Endodermal cell (in vitro differentiated cells): Measurements from ENCODE around the gene LANCL2. TPM values are rescaled to one million over a fixed set of nuclear protein-coding genes. Genes with fewer than 3 reads are reported as not detected.
"Not testable (repeated sequence)": the region's sequence is repeated elsewhere in the genome, so short reads cannot be mapped to it uniquely, and the experiment has no call there.

Source experiments
- DNase-seq: peaks from one replicate; pipeline ENCODE4 v3.0.0-alpha.2; 2017
- H3K27ac ChIP-seq: 2 replicates; pipeline ENCODE4 v1.5.1; 2013; ENCODE audit warnings: mild to moderate bottlenecking, low read depth, low read length, moderate library complexity
- H3K27me3 ChIP-seq: 2 replicates; pipeline ENCODE4 v1.6.1; 2013; ENCODE audit warnings: mild to moderate bottlenecking, low read length, moderate library complexity; ENCODE audit not compliant: insufficient read depth, control insufficient read depth, poor library complexity, severe bottlenecking
- H3K36me3 ChIP-seq: 2 replicates; pipeline ENCODE4 v1.7.0; 2013; ENCODE audit warnings: mild to moderate bottlenecking, low read length, moderate library complexity; ENCODE audit not compliant: control insufficient read depth, insufficient read depth
- H3K4me1 ChIP-seq: one replicate; pipeline ENCODE4 v1.7.0; 2013; ENCODE audit warnings: low read length; ENCODE audit not compliant: control insufficient read depth, insufficient read depth
- H3K4me3 ChIP-seq: 2 replicates; pipeline ENCODE4 v1.5.1; 2013; ENCODE audit warnings: mild to moderate bottlenecking, low read length, moderate library complexity
- H3K9ac ChIP-seq: 2 replicates; pipeline ENCODE4 v1.6.1; 2013; ENCODE audit warnings: mild to moderate bottlenecking, low read length, moderate library complexity; ENCODE audit not compliant: poor library complexity, severe bottlenecking; ENCODE audit errors: extremely low read depth
- H3K9me3 ChIP-seq: 2 replicates; pipeline ENCODE4 v1.6.1; 2013; ENCODE audit warnings: mild to moderate bottlenecking, low read length, moderate library complexity; ENCODE audit not compliant: control insufficient read depth
- H3K27ac Mint-ChIP-seq: 2 replicates; pipeline ENCODE4 v1.8.0; 2020; ENCODE audit warnings: mixed read lengths
- H3K27me3 Mint-ChIP-seq: 2 replicates; pipeline ENCODE4 v1.8.0; 2021; ENCODE audit warnings: mild to moderate bottlenecking, mixed read lengths; ENCODE audit not compliant: insufficient read depth
- H3K36me3 Mint-ChIP-seq: 2 replicates; pipeline ENCODE4 v1.8.0; 2020; ENCODE audit warnings: low read depth, mixed read lengths
- H3K4me1 Mint-ChIP-seq: 2 replicates; pipeline ENCODE4 v1.8.0; 2020; ENCODE audit warnings: mixed read lengths
- H3K4me3 Mint-ChIP-seq: 2 replicates; pipeline ENCODE4 v1.8.0; 2020; ENCODE audit warnings: mild to moderate bottlenecking, moderate library complexity, mixed read lengths
- H3K9me3 Mint-ChIP-seq: 2 replicates; pipeline ENCODE4 v1.8.0; 2020; ENCODE audit warnings: mild to moderate bottlenecking, mixed read lengths
- WGBS, 2 experiments: methylation state at CpG; one replicate each; pipeline versions ENCODE4 v1.1.5 to v1.1.7; 2013; ENCODE audit warnings: missing lambda C conversion rate in 2 of 2, mixed read lengths in 1 of 2; ENCODE audit not compliant: insufficient coverage in 1 of 2, insufficient read length in 1 of 2; 5-methylcytosine and 5-hydroxymethylcytosine counted together
- total RNA-seq, 2 donors: library from RNA; stranded (reverse); fragmentation: NEBNext Ultra II Directional in 1 of 2; extraction: Animal tissue kit (Norgen Biotek cat#: 25700) in 1 of 2; gene quantifications; 2 replicates in 1 of 2; 3 replicates in 1 of 2; pipeline ENCODE4 v1.2.1, GENCODE V29; 2021
- TF ChIP-seq, protein P1 (sequence below): fragments of 200-600 bp; sonication (generic); conservative IDR thresholded peaks from 2 replicates; pipeline ENCODE4 v1.5.0; 2021; ENCODE audit warnings: antibody characterized with exemption, mild to moderate bottlenecking

LANCL2 gene
- total RNA-seq, 2 donors from 2014 or later = 9.4 to 17.7 TPM

DNA sequence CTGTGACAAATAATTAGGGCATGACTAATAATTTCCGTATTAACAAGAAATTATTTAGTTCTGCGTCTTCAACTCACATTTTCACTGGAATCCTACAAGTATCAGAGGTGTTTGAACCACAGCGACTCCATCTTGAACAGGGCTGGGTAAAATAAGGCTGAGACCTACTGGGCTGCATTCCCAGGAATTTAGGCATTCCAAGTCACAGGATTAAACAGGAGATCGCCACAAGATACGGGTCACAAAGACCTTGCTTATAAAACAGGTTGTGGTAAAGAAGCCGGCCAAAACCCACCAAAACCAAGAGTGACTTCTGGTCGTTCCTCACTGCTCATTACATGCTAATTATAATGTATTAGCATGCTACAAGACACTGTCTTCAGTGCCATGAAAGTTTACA is 14.9 kb upstream of the LANCL2 start:
- no peaks in the 10 kb centered on the region for H3K27me3 ChIP-seq

DNA sequence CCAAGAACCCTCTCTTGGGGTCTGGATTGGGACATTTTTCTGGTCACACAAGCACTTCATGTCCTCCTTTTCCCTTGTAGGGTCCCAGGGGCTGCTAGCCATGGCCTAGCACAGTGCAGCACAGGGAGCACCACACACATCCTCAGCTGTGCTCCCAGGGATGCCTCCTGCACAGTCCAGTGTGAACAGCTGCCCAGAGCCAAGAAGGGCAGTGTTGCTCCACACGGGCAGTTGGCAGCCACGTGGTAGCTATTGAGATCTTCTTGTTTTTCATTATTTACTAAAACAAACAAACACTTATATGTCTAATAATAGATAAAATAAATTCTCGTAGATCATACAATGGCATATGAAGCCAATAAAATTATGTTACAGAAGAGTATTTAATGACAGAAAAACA is 13.9 kb upstream of the LANCL2 start:
- Mint-ChIP-seq H3K27ac (no peak overlapping the region), H3K36me3 (no peaks in the 10 kb centered on the region), H3K9me3 (no peaks in the 10 kb centered on the region), H3K4me1 (peaks cover 5% of the 10 kb centered on the region), H3K4me3 (no peak overlapping the region), H3K27me3 (no peaks in the 10 kb centered on the region)
- Histone ChIP-seq H3K27ac (no peak overlapping the region), H3K9me3 (no peaks in the 10 kb centered on the region), H3K27me3 (no peaks in the 10 kb centered on the region), H3K4me3 (no peak overlapping the region), H3K36me3 (no peaks in the 10 kb centered on the region), H3K9ac (no peak overlapping the region), H3K4me1 (no peaks in the 10 kb centered on the region)
- WGBS, 2 experiments = 88% methylated on average over 2 of the region's 3 CpGs; no CpG with 5 or more reads in 1 of the 2 experiments
- no peak for DNase-seq
- TF ChIP-seq, protein P1, sequence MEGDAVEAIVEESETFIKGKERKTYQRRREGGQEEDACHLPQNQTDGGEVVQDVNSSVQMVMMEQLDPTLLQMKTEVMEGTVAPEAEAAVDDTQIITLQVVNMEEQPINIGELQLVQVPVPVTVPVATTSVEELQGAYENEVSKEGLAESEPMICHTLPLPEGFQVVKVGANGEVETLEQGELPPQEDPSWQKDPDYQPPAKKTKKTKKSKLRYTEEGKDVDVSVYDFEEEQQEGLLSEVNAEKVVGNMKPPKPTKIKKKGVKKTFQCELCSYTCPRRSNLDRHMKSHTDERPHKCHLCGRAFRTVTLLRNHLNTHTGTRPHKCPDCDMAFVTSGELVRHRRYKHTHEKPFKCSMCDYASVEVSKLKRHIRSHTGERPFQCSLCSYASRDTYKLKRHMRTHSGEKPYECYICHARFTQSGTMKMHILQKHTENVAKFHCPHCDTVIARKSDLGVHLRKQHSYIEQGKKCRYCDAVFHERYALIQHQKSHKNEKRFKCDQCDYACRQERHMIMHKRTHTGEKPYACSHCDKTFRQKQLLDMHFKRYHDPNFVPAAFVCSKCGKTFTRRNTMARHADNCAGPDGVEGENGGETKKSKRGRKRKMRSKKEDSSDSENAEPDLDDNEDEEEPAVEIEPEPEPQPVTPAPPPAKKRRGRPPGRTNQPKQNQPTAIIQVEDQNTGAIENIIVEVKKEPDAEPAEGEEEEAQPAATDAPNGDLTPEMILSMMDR = no peak

More for the DNA sequence above, 14.9 kb upstream of the LANCL2 start:
- Mint-ChIP-seq H3K9me3 (no peaks in the 10 kb centered on the region), H3K4me1 (peaks cover 5% of the 10 kb centered on the region), H3K4me3 (no peak overlapping the region), H3K36me3 (no peaks in the 10 kb centered on the region), H3K27me3 (no peaks in the 10 kb centered on the region), H3K27ac (no peak overlapping the region)
- TF ChIP-seq, protein P1 = no peak
- no peak for DNase-seq
- Histone ChIP-seq H3K4me1 (no peaks in the 10 kb centered on the region), H3K4me3 (no peak overlapping the region), H3K27ac (no peak overlapping the region), H3K36me3 (no peaks in the 10 kb centered on the region), H3K9ac (no peak overlapping the region), H3K9me3 (no peaks in the 10 kb centered on the region)
- WGBS, 2 experiments = 87 to 98% methylated on average over 5 to 7 of the region's 7 CpGs

DNA sequence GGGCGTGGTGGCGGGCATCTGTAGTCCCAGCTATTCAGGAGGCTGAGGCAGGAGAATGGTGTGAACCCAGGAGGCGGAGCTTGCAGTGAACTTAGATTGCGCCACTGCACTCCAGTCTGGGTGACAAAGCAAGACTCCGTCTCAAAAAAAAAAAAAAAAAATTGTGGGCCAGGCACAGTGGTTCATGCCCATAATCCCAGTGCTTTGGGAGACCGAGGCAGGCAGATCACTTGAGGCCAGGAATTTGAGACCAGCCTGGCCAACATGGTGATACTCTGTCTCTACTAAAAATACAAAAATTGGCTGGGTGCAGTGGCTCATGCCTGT is 12.2 kb upstream of the LANCL2 start:
- not testable (repeated sequence) for H3K4me1 ChIP-seq, H3K27ac Mint-ChIP-seq, H3K4me3 Mint-ChIP-seq, H3K27me3 ChIP-seq, H3K9ac ChIP-seq, H3K9me3 ChIP-seq, DNase-seq, H3K27ac ChIP-seq, H3K9me3 Mint-ChIP-seq, H3K27me3 Mint-ChIP-seq, H3K36me3 ChIP-seq, H3K4me1 Mint-ChIP-seq, H3K4me3 ChIP-seq, H3K36me3 Mint-ChIP-seq
- WGBS, 2 experiments = 90 to 97% methylated on average over 2 to 6 of the region's 6 CpGs

DNA sequence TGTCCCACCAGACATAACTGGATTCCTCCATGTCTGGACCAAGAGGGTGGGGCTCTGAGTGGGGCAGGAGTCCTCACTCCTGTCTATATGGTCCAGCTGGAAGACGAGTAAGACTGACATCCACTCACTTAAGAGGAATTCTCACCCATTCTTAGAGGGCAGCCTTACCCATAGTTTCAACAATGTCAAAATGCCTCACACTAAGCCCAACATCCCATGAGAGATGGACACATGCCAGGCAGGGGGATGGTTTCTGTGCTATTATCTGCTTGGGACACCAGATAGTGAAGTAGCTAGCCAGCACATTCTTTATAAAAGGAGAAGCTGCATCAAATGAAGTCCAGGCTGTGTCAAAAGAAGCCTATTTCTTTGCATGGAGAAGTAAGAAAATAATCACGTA is 4.7 kb upstream of the LANCL2 start:
- H3K9me3 Mint-ChIP-seq = no peaks in the 10 kb centered on the region

More for the DNA sequence above, 4.7 kb upstream of the LANCL2 start:
- no peak overlapping the region for H3K4me3 Mint-ChIP-seq
- H3K4me1 Mint-ChIP-seq = peaks cover 9% of the 10 kb centered on the region
- no peak overlapping the region for H3K9ac ChIP-seq
- H3K27me3 Mint-ChIP-seq = no peaks in the 10 kb centered on the region
- DNase-seq = no peak
- H3K36me3 ChIP-seq = no peaks in the 10 kb centered on the region
- TF ChIP-seq, protein P1 = no peak
- H3K36me3 Mint-ChIP-seq = no peaks in the 10 kb centered on the region
- no peaks in the 10 kb centered on the region for H3K9me3 ChIP-seq
- H3K27ac ChIP-seq = no peak overlapping the region
- no peak overlapping the region for H3K4me3 ChIP-seq
- no peaks in the 10 kb centered on the region for H3K27me3 ChIP-seq
- no peak overlapping the region for H3K27ac Mint-ChIP-seq
- no peaks in the 10 kb centered on the region for H3K4me1 ChIP-seq
- WGBS, 2 experiments = 67 to 100% methylated on average over 1 to 2 of the region's 2 CpGs
